ENCODE results near the gene LCE2C. TPM values are rescaled to one million over a fixed set of nuclear protein-coding genes. Genes with fewer than 3 reads are reported as not detected.
"Not testable (repeated sequence)": the region's sequence is repeated elsewhere in the genome, so short reads cannot be mapped to it uniquely, and the experiment has no call there.

Gene LCE2C
- total and polyA plus RNA-seq, 2 donors from 2014 or later, result not detected

GRCh38 chr1:152683846-152684245 lies 8.8 kb downstream of the LCE2C start:
- intact Hi-C loops (cut with DNase I), result no loop called here
- Histone ChIP-seq H3K36me3 (ENCODE audit: control insufficient read depth in 2 of 3, insufficient read depth in 3 of 3, low read length in 3 of 3) (no peaks in the 10 kb centered on the region), H3K4me3 (ENCODE audit: low read length in 3 of 3) (no peak overlapping the region), H3K9me3 (ENCODE audit: control insufficient read depth in 2 of 3, insufficient read depth in 1 of 3, low read length in 3 of 3) (no peaks in the 10 kb centered on the region), H3K4me1 (ENCODE audit: control insufficient read depth in 2 of 3, insufficient read depth in 2 of 3, low read depth in 1 of 3, low read length in 3 of 3) (no peaks in the 10 kb centered on the region), H3K27ac (ENCODE audit: low read depth in 2 of 2, low read length in 2 of 2) (no peak overlapping the region), H3K27me3 (ENCODE audit: control insufficient read depth, insufficient read depth, low read length) (no peaks in the 10 kb centered on the region), H3K9ac (ENCODE audit: low read length in 3 of 3) (no peak overlapping the region)
- FAIRE-seq (no peak), DNase-seq (no peak)
- TF ChIP-seq CTCF (IDR thresholded peaks at IDR 0.05; ENCODE audit: borderline replicate concordance, extremely low read depth, insufficient read depth), result no peak

GRCh38 chr1:152685823-152686222 lies 10.7 kb downstream of the LCE2C start, which contains the start of gene LCE2B:
Gene LCE2B, plus strand, starts transcription at chr1:152686123. Its CDS starts 721 bp downstream, at chr1:152686844.
- H3K36me3 ChIP-seq (ENCODE audit: control insufficient read depth in 2 of 3, insufficient read depth in 3 of 3, low read length in 3 of 3); H3K27ac ChIP-seq (ENCODE audit: low read depth in 2 of 2, low read length in 2 of 2); H3K27me3 ChIP-seq (ENCODE audit: control insufficient read depth, insufficient read depth, low read length); FAIRE-seq; intact Hi-C loops (cut with DNase I); H3K9me3 ChIP-seq (ENCODE audit: control insufficient read depth in 2 of 3, insufficient read depth in 1 of 3, low read length in 3 of 3); H3K4me3 ChIP-seq (ENCODE audit: low read length in 3 of 3); H3K4me1 ChIP-seq (ENCODE audit: control insufficient read depth in 2 of 3, insufficient read depth in 2 of 3, low read depth in 1 of 3, low read length in 3 of 3); DNase-seq; H3K9ac ChIP-seq (ENCODE audit: low read length in 3 of 3): not testable (repeated sequence)

- Histone ChIP-seq H3K9ac (ENCODE audit: low read length in 3 of 3) (no peak within 1 kb of the TSS), H3K27ac (ENCODE audit: low read depth in 2 of 2, low read length in 2 of 2) (no peak within 1 kb of the TSS), H3K4me3 (ENCODE audit: low read length in 3 of 3) (no peak within 1 kb of the TSS), H3K4me1 (ENCODE audit: control insufficient read depth in 2 of 3, insufficient read depth in 2 of 3, low read depth in 1 of 3, low read length in 3 of 3) (no peaks in the 10 kb centered on the region), H3K36me3 (ENCODE audit: control insufficient read depth in 2 of 3, insufficient read depth in 3 of 3, low read length in 3 of 3) (no peaks in the 10 kb centered on the region), H3K9me3 (ENCODE audit: control insufficient read depth in 2 of 3, insufficient read depth in 1 of 3, low read length in 3 of 3) (no peaks in the 10 kb centered on the region), H3K27me3 (ENCODE audit: control insufficient read depth, insufficient read depth, low read length) (no peaks in the 10 kb centered on the region)
- intact Hi-C loops (cut with DNase I), result no loop called here
- DNase-seq, result no peak
- no peak for FAIRE-seq
- no peak for TF ChIP-seq CTCF (IDR thresholded peaks at IDR 0.05; ENCODE audit: borderline replicate concordance, extremely low read depth, insufficient read depth)
Observed at GRCh38 chr1:152697701-152698600, 22.9 kb downstream of the LCE2C start, which contains the start of gene LCE2A. Gene LCE2A, plus strand, starts transcription at chr1:152698345. Its CDS starts 557 bp downstream, at chr1:152698902.

- no peak overlapping the region for H3K9ac ChIP-seq (ENCODE audit: low read length in 3 of 3)
- H3K36me3 ChIP-seq (ENCODE audit: control insufficient read depth in 2 of 3, insufficient read depth in 3 of 3, low read length in 3 of 3), result no peaks in the 10 kb centered on the region
- FAIRE-seq, result no peak
- H3K9me3 ChIP-seq (ENCODE audit: control insufficient read depth in 2 of 3, insufficient read depth in 1 of 3, low read length in 3 of 3), result no peaks in the 10 kb centered on the region
- TF ChIP-seq CTCF (IDR thresholded peaks at IDR 0.05; ENCODE audit: borderline replicate concordance, extremely low read depth, insufficient read depth), result no peak
- H3K27me3 ChIP-seq (ENCODE audit: control insufficient read depth, insufficient read depth, low read length), result no peaks in the 10 kb centered on the region
- no peak for DNase-seq
- H3K4me1 ChIP-seq (ENCODE audit: control insufficient read depth in 2 of 3, insufficient read depth in 2 of 3, low read depth in 1 of 3, low read length in 3 of 3), result no peaks in the 10 kb centered on the region
- intact Hi-C loops (cut with DNase I), result no loop called here
- H3K4me3 ChIP-seq (ENCODE audit: low read length in 3 of 3), result no peak overlapping the region
- H3K27ac ChIP-seq (ENCODE audit: low read depth in 2 of 2, low read length in 2 of 2), result no peak overlapping the region
Observed at GRCh38 chr1:152699746-152700145, 24.7 kb downstream of the LCE2C start.
